Mucosa of rectum (tissue), 2 donors: Measurements from ENCODE around the gene STX16.

ENCODE experiments used
- H3K27ac ChIP-seq, 2 donors: one replicate each; pipeline ENCODE4 v1.7.0; 2013; ENCODE audit warnings: inconsistent platforms in 2 of 2, low read depth in 2 of 2, low read length in 2 of 2
- H3K27me3 ChIP-seq, 2 donors: one replicate each; pipeline ENCODE4 v1.7.0; 2013; ENCODE audit warnings: low read length in 2 of 2; ENCODE audit not compliant: control insufficient read depth in 2 of 2, insufficient read depth in 2 of 2
- H3K36me3 ChIP-seq, 2 donors: one replicate each; pipeline ENCODE4 v1.7.0; 2013; ENCODE audit warnings: low read length in 2 of 2; ENCODE audit not compliant: control insufficient read depth in 2 of 2, insufficient read depth in 2 of 2
- H3K4me1 ChIP-seq, 2 donors: one replicate each; pipeline ENCODE4 v1.7.0; 2013; ENCODE audit warnings: low read length in 2 of 2, mild to moderate bottlenecking in 1 of 2; ENCODE audit not compliant: control insufficient read depth in 2 of 2, insufficient read depth in 2 of 2
- H3K4me3 ChIP-seq, 2 donors: one replicate each; pipeline ENCODE4 v1.7.0; 2013; ENCODE audit warnings: low read length in 2 of 2
- H3K9ac ChIP-seq, 2 donors: one replicate each; pipeline ENCODE4 v1.7.0; 2013; ENCODE audit warnings: low read length in 2 of 2, low read depth in 1 of 2, mild to moderate bottlenecking in 1 of 2
- H3K9me3 ChIP-seq, 2 donors: one replicate each; pipeline ENCODE4 v1.7.0; 2013; ENCODE audit warnings: low read length in 2 of 2; ENCODE audit not compliant: control insufficient read depth in 2 of 2
- donor health status: healthy.
- donor health status: Normal muscosa, but diverticular disease.

STX16 gene

DNA sequence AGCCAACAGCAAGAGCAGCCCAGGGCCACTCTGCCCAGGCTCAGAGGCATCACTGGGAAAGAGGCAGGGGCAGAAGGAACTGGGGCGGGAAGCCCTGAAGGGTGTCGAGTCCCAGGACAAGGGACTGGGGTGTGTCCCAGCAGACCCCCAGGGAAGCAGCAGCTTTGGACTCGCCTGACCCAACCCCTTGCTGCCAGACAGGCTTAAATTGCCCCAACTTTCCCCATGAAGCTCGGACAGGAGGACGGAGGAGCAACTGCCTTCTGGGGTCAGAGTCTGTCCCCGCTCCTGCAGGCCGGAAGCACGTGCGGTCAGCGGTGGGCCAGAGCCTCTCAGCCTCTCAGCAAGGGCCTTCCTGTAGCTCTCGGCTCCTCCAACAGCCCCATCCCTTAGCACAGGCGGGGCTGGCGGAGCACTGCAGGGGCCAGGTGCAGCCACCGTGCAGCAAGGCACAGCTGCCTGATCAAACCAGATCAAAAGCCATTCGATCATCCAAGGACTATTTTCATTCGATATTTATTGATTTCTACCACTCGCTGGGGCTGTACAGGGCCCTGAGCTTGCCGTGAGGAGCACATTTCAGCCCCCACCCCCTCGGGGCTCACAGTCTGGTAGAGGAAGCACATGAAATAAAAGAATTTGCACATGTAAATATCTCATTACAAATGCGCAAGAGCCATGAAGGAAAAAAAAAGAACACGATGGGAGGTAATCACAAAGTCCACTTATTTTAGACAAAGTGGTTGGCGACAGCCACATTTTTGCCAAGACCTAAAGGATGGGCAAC lies 31.8 kb upstream of the STX16 start:
- peaks cover 0 to 2% of the 10 kb centered on the region in 2 donors for H3K27me3 ChIP-seq
- H3K36me3 ChIP-seq, result no peaks in the 10 kb centered on the region
- no peak overlapping the region for H3K27ac ChIP-seq
- H3K9ac ChIP-seq, result no peak overlapping the region
- no peaks in the 10 kb centered on the region for H3K9me3 ChIP-seq
- no peaks in the 10 kb centered on the region for H3K4me1 ChIP-seq
- no peak overlapping the region for H3K4me3 ChIP-seq

DNA sequence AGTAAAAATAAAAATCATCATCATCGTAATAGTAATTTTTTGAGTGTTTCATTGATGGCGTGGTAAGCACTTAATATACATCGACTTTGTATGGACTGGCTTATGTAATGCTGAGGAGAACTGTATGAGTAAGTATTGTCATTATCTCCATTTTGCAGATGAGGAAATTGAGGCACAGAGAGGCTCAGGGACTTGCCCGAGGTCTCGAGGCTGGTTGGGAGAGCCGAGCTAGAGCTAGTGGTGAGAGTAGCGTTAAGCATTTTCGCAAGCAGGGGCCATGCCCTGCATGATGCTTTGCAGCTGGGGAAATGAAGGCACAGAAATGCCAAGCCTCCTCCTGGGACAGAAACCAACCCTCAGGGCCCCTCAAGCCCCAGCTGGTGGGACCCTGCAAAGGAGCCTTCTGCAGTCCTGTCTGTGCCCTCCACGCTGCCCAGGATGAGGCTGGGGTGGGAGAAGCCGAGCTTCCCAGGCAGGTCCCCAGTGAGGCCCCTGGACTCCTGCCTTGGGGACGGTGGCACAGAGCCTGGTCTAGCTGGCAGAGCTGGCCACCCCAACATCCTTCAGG lies 31.1 kb upstream of the STX16 start:
- Histone ChIP-seq H3K4me1 (no peaks in the 10 kb centered on the region), H3K9me3 (no peaks in the 10 kb centered on the region), H3K36me3 (no peaks in the 10 kb centered on the region), H3K27ac (no peak overlapping the region), H3K27me3 (peaks cover 0 to 2% of the 10 kb centered on the region in 2 donors), H3K4me3 (no peak overlapping the region), H3K9ac (no peak overlapping the region)

DNA sequence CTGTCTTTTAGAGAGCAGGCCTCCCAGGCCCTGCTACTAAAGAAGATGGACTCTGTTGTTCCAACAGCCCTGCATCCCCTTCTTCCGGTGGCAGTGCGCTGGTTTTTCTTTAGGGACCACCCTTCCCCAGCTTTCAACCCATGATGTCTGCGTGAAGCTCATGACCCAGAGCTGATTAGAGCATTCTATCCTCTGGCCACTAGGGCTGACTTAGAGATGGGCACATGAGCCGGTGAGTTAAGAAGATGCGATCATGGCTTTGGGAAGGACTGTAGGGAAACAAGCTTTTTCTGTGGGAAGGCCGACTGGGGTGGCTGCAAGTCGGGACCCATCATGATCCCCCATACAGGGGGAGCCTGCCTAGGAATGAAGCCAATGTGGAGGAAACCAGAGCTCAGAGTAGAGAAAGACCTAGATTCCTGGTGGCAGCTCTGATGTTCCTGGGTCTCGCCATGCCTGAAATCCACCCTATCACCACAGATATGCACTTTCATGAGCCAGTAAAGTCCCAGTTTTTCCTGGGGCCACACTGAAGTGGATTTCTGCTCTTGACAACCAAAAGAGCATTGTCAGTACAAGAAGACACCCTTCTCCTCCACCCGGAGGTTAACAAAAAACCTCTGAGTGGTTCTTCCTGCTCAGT lies 29.1 kb upstream of the STX16 start:
- Histone ChIP-seq H3K27me3 (peaks cover 0 to 2% of the 10 kb centered on the region in 2 donors), H3K4me1 (no peaks in the 10 kb centered on the region), H3K36me3 (no peaks in the 10 kb centered on the region), H3K4me3 (no peak overlapping the region), H3K9ac (no peak overlapping the region), H3K27ac (no peak overlapping the region), H3K9me3 (no peaks in the 10 kb centered on the region)

DNA sequence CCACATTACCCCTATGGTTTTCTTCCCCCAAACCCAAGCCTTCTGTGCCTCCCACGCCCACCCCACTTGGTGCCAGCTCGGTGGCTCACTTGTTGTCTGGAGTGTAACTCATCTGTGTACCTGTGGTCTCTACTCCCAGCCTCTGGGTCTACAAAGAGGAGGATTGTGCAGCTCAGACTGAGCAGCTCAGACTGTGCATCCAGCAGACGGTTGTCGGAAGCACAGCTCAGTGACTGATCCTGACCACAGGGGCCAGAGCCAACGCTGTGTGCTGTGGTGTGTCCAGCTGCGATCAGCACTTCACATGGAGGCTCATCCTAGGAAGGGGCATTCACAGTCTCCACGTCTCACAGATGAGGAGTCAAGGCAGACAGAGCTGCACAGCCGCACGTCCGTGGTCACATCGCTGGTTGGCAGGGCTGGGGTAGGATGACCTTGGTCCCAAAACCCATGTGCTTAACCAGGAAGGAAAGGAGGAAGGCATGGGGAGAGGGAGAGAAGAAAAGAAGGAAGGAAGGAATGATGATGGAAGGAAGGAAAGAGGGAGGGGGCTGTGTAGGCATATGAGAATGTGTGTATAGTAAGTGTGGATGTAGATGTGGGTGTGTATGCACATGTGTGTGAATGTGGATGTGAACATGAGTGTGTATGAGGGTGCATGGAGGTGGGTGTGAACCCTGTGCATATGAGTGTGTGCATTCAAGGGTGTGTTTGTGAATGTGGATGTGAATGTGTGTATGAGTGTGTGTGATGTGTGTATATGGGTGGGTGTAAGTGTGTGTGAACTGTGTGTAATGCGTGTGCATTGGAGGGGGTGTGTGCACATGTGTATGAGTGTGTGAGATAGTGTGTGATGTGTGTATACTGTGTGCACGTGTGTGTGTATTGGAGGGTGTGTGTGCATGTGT lies 28.2 kb upstream of the STX16 start:
- Histone ChIP-seq H3K27ac (no peak overlapping the region), H3K27me3 (peaks cover 0 to 2% of the 10 kb centered on the region in 2 donors), H3K4me3 (no peak overlapping the region), H3K9me3 (no peaks in the 10 kb centered on the region), H3K36me3 (no peaks in the 10 kb centered on the region), H3K9ac (no peak overlapping the region), H3K4me1 (no peaks in the 10 kb centered on the region)

DNA sequence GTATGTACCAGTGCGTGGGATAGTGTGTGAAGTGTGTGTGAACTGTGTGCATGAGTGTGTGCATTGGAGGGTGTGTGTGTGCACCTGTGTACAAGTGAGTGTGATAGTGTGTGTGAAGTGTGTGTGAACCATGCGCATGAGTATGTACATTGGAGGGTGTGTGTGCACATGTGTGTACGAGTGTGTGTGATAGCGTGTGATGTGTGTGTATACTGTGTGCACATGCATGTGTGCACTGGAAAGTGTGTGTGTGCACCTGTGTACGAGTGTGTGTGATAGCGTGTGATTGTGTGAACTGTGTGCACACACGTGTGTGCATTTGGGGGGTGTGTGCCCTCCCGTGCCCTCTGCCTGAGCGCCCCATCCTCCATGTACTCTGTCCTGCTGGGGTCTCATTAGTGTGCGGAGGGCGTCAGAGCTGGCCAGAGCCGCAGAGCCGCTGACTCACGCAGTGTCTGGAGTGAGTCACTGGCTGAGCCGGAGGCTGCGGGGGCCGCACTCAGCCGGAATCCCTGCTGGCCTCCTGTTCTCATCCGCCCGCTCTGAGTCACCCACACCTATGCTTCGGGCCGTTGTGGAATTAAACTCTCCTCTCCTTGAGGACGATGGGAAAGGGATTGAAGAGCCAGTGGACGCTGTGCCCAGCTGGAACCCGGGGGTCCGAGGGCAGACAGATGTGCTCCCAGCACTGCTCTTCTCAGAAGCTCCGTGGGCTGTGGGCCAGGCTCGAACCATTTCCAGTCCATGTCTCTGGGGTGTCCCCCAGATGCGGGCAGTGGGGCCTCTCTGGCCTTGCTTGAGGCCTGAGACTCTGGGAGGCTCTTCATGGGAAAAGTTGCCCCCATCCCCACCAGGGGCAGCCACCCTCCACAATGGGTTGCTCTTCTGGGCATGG lies 27.3 kb upstream of the STX16 start:
- H3K4me3 ChIP-seq, result no peak overlapping the region
- peaks cover 0 to 2% of the 10 kb centered on the region in 2 donors for H3K27me3 ChIP-seq
- no peaks in the 10 kb centered on the region for H3K9me3 ChIP-seq
- no peaks in the 10 kb centered on the region for H3K36me3 ChIP-seq
- H3K4me1 ChIP-seq, result no peaks in the 10 kb centered on the region
- H3K9ac ChIP-seq, result no peak overlapping the region
- H3K27ac ChIP-seq, result no peak overlapping the region

DNA sequence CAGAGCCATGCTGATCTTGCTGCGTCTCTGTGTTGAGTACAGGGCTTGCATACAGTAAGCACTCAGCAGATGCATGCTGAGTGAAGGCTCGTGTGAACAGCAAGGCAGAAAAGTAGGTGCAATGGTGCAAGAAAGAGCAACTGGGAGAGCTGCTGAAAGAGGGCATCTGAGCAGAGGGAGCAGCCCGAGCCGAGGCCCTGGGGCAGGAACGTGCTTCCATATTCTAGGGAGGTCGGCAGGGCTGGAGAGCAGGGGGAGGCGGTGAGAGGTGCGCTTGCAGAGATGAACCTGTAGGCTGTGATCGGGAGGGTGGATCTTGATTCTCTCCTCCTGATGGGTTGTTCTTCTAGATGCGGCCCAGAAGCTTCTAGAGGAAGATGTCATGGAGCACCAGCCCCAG lies 26.4 kb upstream of the STX16 start:
- no peaks in the 10 kb centered on the region for H3K4me1 ChIP-seq
- H3K27ac ChIP-seq, result no peak overlapping the region
- H3K4me3 ChIP-seq, result no peak overlapping the region
- no peaks in the 10 kb centered on the region for H3K9me3 ChIP-seq
- H3K36me3 ChIP-seq, result no peaks in the 10 kb centered on the region
- H3K9ac ChIP-seq, result no peak overlapping the region
- H3K27me3 ChIP-seq, result no peaks in the 10 kb centered on the region

DNA sequence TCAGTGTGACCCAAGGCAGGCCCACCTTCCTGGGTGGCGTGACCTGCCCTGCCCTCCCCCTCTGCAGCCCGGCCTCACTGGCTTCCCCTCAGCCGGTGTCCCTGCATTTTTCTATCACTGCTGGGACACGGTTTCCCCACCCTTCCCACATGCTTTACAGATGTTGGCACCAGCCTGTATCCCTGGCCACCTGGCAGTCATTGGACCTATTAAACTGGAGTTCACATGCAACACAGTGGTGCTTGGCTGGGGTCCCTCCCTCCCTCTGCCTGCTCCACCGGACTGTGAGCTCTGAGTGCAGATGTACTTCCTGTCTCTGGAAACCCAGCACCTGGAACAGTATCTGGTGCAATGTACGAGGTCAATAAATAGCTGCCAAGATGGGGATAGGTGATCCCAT lies 25.5 kb upstream of the STX16 start:
- no peaks in the 10 kb centered on the region for H3K36me3 ChIP-seq
- H3K9me3 ChIP-seq, result no peaks in the 10 kb centered on the region
- no peaks in the 10 kb centered on the region for H3K27me3 ChIP-seq
- no peaks in the 10 kb centered on the region for H3K4me1 ChIP-seq
- no peak overlapping the region for H3K27ac ChIP-seq
- no peak overlapping the region for H3K9ac ChIP-seq
- H3K4me3 ChIP-seq, result no peak overlapping the region

DNA sequence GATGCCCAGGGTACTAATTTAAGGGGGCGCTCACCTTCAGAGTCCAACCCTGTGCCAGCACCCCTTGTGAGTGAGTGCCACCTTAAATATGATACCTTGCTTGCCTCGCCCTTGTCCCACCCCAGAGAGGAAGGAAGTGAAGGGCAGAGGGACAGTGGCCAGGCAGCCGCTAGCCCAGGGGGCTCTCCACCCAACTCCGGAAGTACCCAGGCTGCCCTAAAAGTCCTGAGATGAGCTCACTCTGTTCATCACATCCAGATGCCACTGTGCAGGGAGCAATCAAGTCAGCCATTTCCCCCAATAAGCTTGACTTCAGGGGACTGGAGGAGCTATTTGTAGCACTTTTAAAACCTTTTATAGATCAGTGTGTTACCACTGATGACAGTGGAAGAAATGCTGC lies 25.0 kb upstream of the STX16 start:
- Histone ChIP-seq H3K9ac (no peak overlapping the region), H3K4me3 (no peak overlapping the region), H3K27me3 (no peaks in the 10 kb centered on the region), H3K27ac (no peak overlapping the region), H3K36me3 (no peaks in the 10 kb centered on the region), H3K4me1 (no peaks in the 10 kb centered on the region), H3K9me3 (no peaks in the 10 kb centered on the region)

DNA sequence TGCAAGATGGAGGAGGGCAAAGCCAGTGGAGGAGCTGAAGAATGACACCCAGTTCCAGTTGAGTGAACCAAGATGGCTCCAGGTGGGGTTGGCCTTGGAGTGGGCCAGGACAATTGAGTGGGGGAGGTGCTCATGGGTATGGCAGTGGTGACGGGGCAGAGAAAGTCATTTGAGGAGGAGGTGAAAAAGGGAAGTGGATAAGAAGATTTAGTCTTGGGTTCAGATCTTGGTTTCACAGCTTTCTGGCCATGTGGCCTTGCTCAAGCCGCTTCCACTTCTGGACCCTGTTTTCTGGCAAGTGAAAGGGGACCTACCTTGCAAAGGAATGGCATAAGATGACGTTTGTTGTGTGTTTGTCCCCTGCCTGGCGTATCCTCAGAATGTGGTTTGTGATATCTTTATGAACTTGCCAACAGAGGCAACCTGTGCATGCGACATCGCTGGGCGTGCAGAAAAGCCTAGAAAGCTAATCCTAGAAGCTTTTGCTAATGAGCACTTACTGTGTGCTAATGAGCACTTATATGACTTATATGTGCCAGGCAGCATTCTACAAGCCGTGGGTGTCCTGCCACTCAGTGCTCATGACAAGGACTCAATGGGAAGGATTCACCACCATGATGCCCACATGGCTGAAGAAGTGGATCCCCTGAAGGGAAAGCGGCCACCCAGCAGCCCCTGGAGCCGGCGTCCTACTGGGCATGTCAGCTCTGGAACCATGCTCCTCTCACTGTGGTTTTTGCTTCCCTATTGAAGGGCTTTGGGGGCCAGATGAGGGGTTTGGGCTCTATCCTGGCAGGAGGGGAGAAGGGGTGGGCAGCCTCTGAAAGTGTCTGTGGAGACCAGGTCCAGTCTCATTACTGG lies 23.6 kb upstream of the STX16 start:
- no peaks in the 10 kb centered on the region for H3K27me3 ChIP-seq
- no peaks in the 10 kb centered on the region for H3K9me3 ChIP-seq
- H3K36me3 ChIP-seq, result no peaks in the 10 kb centered on the region
- H3K9ac ChIP-seq, result no peak overlapping the region
- H3K27ac ChIP-seq, result no peak overlapping the region
- no peak overlapping the region for H3K4me3 ChIP-seq
- H3K4me1 ChIP-seq, result no peaks in the 10 kb centered on the region
